H1 (cell line): ENCODE results near the gene SLX9. TPM values are rescaled to one million over a fixed set of nuclear protein-coding genes. Genes with fewer than 3 reads are reported as not detected.

ENCODE experiments used
- CTCF ChIA-PET: fragments of 300-600 bp; sonication (Branson Sonifier 250); formaldehyde crosslinking; loops from one replicate; lab custom pipeline; 2021; ENCODE audit not compliant: partially characterized antibody; lab: Charles Lee
- POLR2A ChIA-PET: fragments of 300-600 bp; sonication (Branson Sonifier 250); formaldehyde crosslinking; loops from one replicate; lab custom pipeline; 2021; ENCODE audit warnings: inconsistent platforms; ENCODE audit not compliant: partially characterized antibody; lab: Charles Lee
- DNase-seq, 2 experiments: peaks; one replicate each; pipeline versions ENCODE4 v3.0.0 to v3.0.0-alpha.2; 2010 to 2022; ENCODE audit warnings: low spot score in 2 of 2, low read depth in 1 of 2, mixed read lengths in 1 of 2
- FAIRE-seq: peaks from 2 replicates; lab custom pipeline; 2011; peaks lifted over from hg19 to GRCh38; lab: Jason Lieb, UNC
- H2AFZ ChIP-seq: 2 replicates; pipeline ENCODE4 v1.8.1; 2012; ENCODE audit warnings: low read length, inconsistent platforms
- H2AK5ac ChIP-seq: 2 replicates; pipeline ENCODE4 v1.6.1; 2013; ENCODE audit warnings: low read depth, low read length
- H2BK120ac ChIP-seq: replicated peaks from 2 replicates; pipeline ENCODE3; 2013; ENCODE audit warnings: low read depth, low read length, inconsistent platforms
- H2BK12ac ChIP-seq: 2 replicates; pipeline ENCODE4 v1.6.1; 2013; ENCODE audit warnings: low read depth, low read length
- H2BK15ac ChIP-seq: 2 replicates; pipeline ENCODE4 v1.6.1; 2013; ENCODE audit warnings: low read length
- H2BK20ac ChIP-seq: 2 replicates; pipeline ENCODE4 v1.6.1; 2013; ENCODE audit warnings: low read length
- H2BK5ac ChIP-seq: 2 replicates; pipeline ENCODE4 v1.6.1; 2013; ENCODE audit warnings: low read depth, low read length
- H3K14ac ChIP-seq: 2 replicates; pipeline ENCODE4 v1.6.1; 2013; ENCODE audit warnings: inconsistent platforms; ENCODE audit not compliant: insufficient read length
- H3K18ac ChIP-seq: 2 replicates; pipeline ENCODE4 v1.6.1; 2013; ENCODE audit warnings: low read length; ENCODE audit errors: extremely low read depth
- H3K23ac ChIP-seq: 2 replicates; pipeline ENCODE4 v1.6.1; 2013; ENCODE audit warnings: inconsistent platforms; ENCODE audit not compliant: insufficient read length
- H3K23me2 ChIP-seq: 2 replicates; pipeline ENCODE4 v1.6.1; 2013; ENCODE audit warnings: low read depth, low read length
- H3K27ac ChIP-seq: 2 replicates; pipeline ENCODE4 v1.6.1; 2011; ENCODE audit warnings: low read depth, low read length, inconsistent platforms
- H3K27me3 ChIP-seq, 4 experiments: replicated peaks in 1 of 4; 1 replicate in 1 of 4; 2 replicates in 3 of 4; pipeline versions ENCODE4 v1.6.1 to v1.8.1; 2011 to 2013; ENCODE audit warnings: low read length in 3 of 4, mild to moderate bottlenecking in 3 of 4, inconsistent platforms in 2 of 4, mixed read lengths in 2 of 4, moderate library complexity in 1 of 4; ENCODE audit not compliant: control insufficient read depth in 3 of 4, insufficient read depth in 3 of 4; ENCODE audit errors: extremely low read depth in 1 of 4
- H3K36me3 ChIP-seq, 4 experiments: 2 replicates each; pipeline versions ENCODE4 v1.6.1 to v1.8.1; 2011 to 2013; ENCODE audit warnings: mild to moderate bottlenecking in 4 of 4, low read length in 3 of 4, moderate library complexity in 2 of 4, control low read depth in 1 of 4, inconsistent platforms in 1 of 4; ENCODE audit not compliant: insufficient read depth in 4 of 4, control insufficient read depth in 2 of 4
- H3K4ac ChIP-seq: replicated peaks from 2 replicates; pipeline ENCODE3; 2013; ENCODE audit warnings: low read length, low read depth, mixed read lengths, inconsistent platforms; ENCODE audit not compliant: insufficient read length
- H3K4me1 ChIP-seq, 4 experiments: replicated peaks in 1 of 4; 1 replicate in 1 of 4; 2 replicates in 3 of 4; pipeline versions ENCODE4 v1.6.1 to v1.8.1; 2011 to 2013; ENCODE audit warnings: low read length in 3 of 4, inconsistent platforms in 2 of 4, mixed read lengths in 1 of 4; ENCODE audit not compliant: insufficient read depth in 4 of 4, control insufficient read depth in 3 of 4
- H3K4me2 ChIP-seq, 2 experiments: 2 replicates each; pipeline versions ENCODE4 v1.6.1 to v1.8.1; 2011 to 2013; ENCODE audit warnings: low read depth in 2 of 2, low read length in 2 of 2, control low read depth in 1 of 2, inconsistent platforms in 1 of 2, mild to moderate bottlenecking in 1 of 2; ENCODE audit not compliant: insufficient read depth in 1 of 2
- H3K4me3 ChIP-seq, 4 experiments: fragments of 200-600, 300-600 bp in 1 of 4; sonication (generic), shearing (Covaris generic), sonication (Bioruptor Twin) in 1 of 4; 2 replicates each; pipeline versions ENCODE4 v1.5.1 to v1.8.1; 2011 to 2016; ENCODE audit warnings: low read length in 4 of 4, low read depth in 3 of 4, control low read depth in 2 of 4, inconsistent platforms in 2 of 4, mild to moderate bottlenecking in 2 of 4, mixed read lengths in 1 of 4, moderate library complexity in 1 of 4; ENCODE audit not compliant: insufficient read depth in 2 of 4; ENCODE audit errors: extremely low read depth in 1 of 4
- H3K56ac ChIP-seq: replicated peaks from 2 replicates; pipeline ENCODE3; 2013; ENCODE audit warnings: low read depth, mild to moderate bottlenecking, mixed read lengths, low read length, inconsistent platforms; ENCODE audit not compliant: insufficient read length
- H3K79me1 ChIP-seq: 2 replicates; pipeline ENCODE4 v1.6.1; 2013; ENCODE audit warnings: low read depth, low read length, control low read depth
- H3K79me2 ChIP-seq, 2 experiments: 2 replicates each; pipeline versions ENCODE4 v1.6.1 to v1.8.1; 2012 to 2013; ENCODE audit warnings: low read length in 2 of 2, mild to moderate bottlenecking in 2 of 2, inconsistent platforms in 1 of 2; ENCODE audit not compliant: insufficient read depth in 2 of 2, control insufficient read depth in 1 of 2
- H3K9ac ChIP-seq, 4 experiments: replicated peaks in 1 of 4; 1 replicate in 1 of 4; 2 replicates in 3 of 4; pipeline versions ENCODE4 v1.6.1 to v1.8.1; 2011 to 2013; ENCODE audit warnings: low read depth in 3 of 4, low read length in 3 of 4, control low read depth in 2 of 4, mild to moderate bottlenecking in 2 of 4, moderate library complexity in 2 of 4, inconsistent platforms in 1 of 4; ENCODE audit errors: extremely low read depth in 1 of 4
- H3K9me3 ChIP-seq, 2 experiments: 2 replicates each; pipeline versions ENCODE4 v1.6.1 to v1.8.1; 2012 to 2013; ENCODE audit warnings: mild to moderate bottlenecking in 2 of 2, moderate library complexity in 2 of 2, control low read depth in 1 of 2, inconsistent platforms in 1 of 2, low read depth in 1 of 2, low read length in 1 of 2, mixed read lengths in 1 of 2; ENCODE audit not compliant: insufficient read depth in 2 of 2
- H4K20me1 ChIP-seq, 2 experiments: replicated peaks in 1 of 2; 2 replicates each; pipeline versions ENCODE3 to v1.8.1; 2011 to 2013; ENCODE audit warnings: inconsistent platforms in 2 of 2, low read length in 2 of 2, mild to moderate bottlenecking in 1 of 2; ENCODE audit not compliant: insufficient read depth in 2 of 2, control insufficient read depth in 1 of 2
- H4K5ac ChIP-seq: 2 replicates; pipeline ENCODE4 v1.6.1; 2013; ENCODE audit warnings: low read length, low read depth, mixed read lengths, inconsistent platforms; ENCODE audit not compliant: insufficient read length
- H4K8ac ChIP-seq: 2 replicates; pipeline ENCODE4 v1.8.0; 2013; ENCODE audit warnings: mild to moderate bottlenecking, moderate library complexity, low read length, inconsistent platforms; ENCODE audit not compliant: insufficient read depth; ENCODE audit errors: extremely low read depth
- H4K91ac ChIP-seq: replicated peaks from 2 replicates; pipeline ENCODE3; 2013; ENCODE audit warnings: low read length, mixed read lengths, inconsistent platforms; ENCODE audit not compliant: insufficient read length
- EGR1 ChIP-seq: IDR thresholded peaks from 2 replicates; pipeline ENCODE4 v1.6.1; 2011; ENCODE audit warnings: low read depth, low read length, borderline replicate concordance
- EP300 ChIP-seq, 2 experiments: IDR thresholded peaks; 1 replicate in 1 of 2; 2 replicates in 1 of 2; pipeline ENCODE4 v1.6.1; 2011 to 2012; ENCODE audit warnings: low read depth in 2 of 2, low read length in 2 of 2, mild to moderate bottlenecking in 2 of 2, borderline replicate concordance in 1 of 2, inconsistent platforms in 1 of 2, moderate library complexity in 1 of 2
- EZH2 ChIP-seq: fragments of 200-600 bp; sonication (generic); IDR thresholded peaks from 2 replicates; pipeline ENCODE4 v1.7.1; 2012; ENCODE audit warnings: low read depth, mild to moderate bottlenecking, moderate library complexity, low read length, inconsistent platforms; ENCODE audit not compliant: severe bottlenecking
- FOSL1 ChIP-seq: IDR thresholded peaks from 2 replicates; pipeline ENCODE4 v1.6.1; 2011; ENCODE audit warnings: mild to moderate bottlenecking, low read depth, low read length, moderate library complexity; ENCODE audit not compliant: insufficient read depth
- GTF2F1 ChIP-seq: IDR thresholded peaks from 2 replicates; pipeline ENCODE4 v1.6.1; 2012; ENCODE audit warnings: low read depth, low read length, improper control_type of control experiment, borderline replicate concordance
- JUN ChIP-seq: IDR thresholded peaks from 2 replicates; pipeline ENCODE4 v1.6.1; 2011; ENCODE audit warnings: low read depth, mild to moderate bottlenecking, improper control_type of control experiment, low read length
- KDM4A ChIP-seq: IDR thresholded peaks from one replicate; pipeline ENCODE4 v1.7.1; 2012; ENCODE audit warnings: low read depth, mild to moderate bottlenecking, moderate library complexity, low read length, inconsistent platforms; ENCODE audit not compliant: severe bottlenecking
- NANOG ChIP-seq: IDR thresholded peaks from 2 replicates; pipeline ENCODE4 v1.6.1; 2011; ENCODE audit warnings: low read length, low read depth, mild to moderate bottlenecking, inconsistent platforms; ENCODE audit not compliant: insufficient read depth, poor library complexity, severe bottlenecking
- POLR2AphosphoS5 ChIP-seq: IDR thresholded peaks from 2 replicates; pipeline ENCODE4 v1.6.1; 2011; ENCODE audit warnings: low read depth, low read length
- RXRA ChIP-seq: IDR thresholded peaks from 2 replicates; pipeline ENCODE4 v1.6.1; 2011; ENCODE audit warnings: low read depth, mild to moderate bottlenecking, low read length, moderate library complexity; ENCODE audit not compliant: insufficient read depth
- TAF1 ChIP-seq: IDR thresholded peaks from 2 replicates; pipeline ENCODE4 v1.6.1; 2011; ENCODE audit warnings: mild to moderate bottlenecking, low read depth, low read length
- TBP ChIP-seq: IDR thresholded peaks from 2 replicates; pipeline ENCODE4 v1.6.1; 2011; ENCODE audit warnings: low read depth, low read length, improper control_type of control experiment
- TEAD4 ChIP-seq: IDR thresholded peaks from 2 replicates; pipeline ENCODE4 v1.6.1; 2012; ENCODE audit warnings: low read depth, low read length, inconsistent platforms, mixed read lengths
- WGBS, 2 experiments: shearing (Covaris generic) in 1 of 2; methylation state at CpG; one replicate each; pipeline versions ENCODE4 v1.1.6 to v1.1.7; 2013 to 2015; ENCODE audit warnings: low lambda C conversion rate in 2 of 2, mixed read lengths in 2 of 2, inconsistent platforms in 1 of 2, low coverage in 1 of 2, missing lambda C conversion rate in 1 of 2; ENCODE audit not compliant: insufficient replicate concordance in 2 of 2, insufficient coverage in 1 of 2, insufficient read length in 1 of 2; ENCODE audit errors: extremely low coverage in 1 of 2, missing lambda C conversion rate in 1 of 2; 5-methylcytosine and 5-hydroxymethylcytosine counted together
- polyA plus RNA-seq, 7 experiments: library from polyadenylated mRNA; depleted of rRNA in 3 of 7; stranded (reverse) in 5 of 7; unstranded in 2 of 7; fragments of >200 nt in 5 of 7; fragments of 200-250 nt in 2 of 7; gene quantifications; 1 replicate in 5 of 7; 2 replicates in 1 of 7; 4 replicates in 1 of 7; pipeline versions ENCODE4 v1.2.1 to v1.2.3, GENCODE V29; 2011 to 2013; ENCODE audit warnings: missing spikeins in 2 of 7, mixed read lengths in 2 of 7
- total RNA-seq: library from RNA; stranded (reverse); fragmentation: NEBNext Ultra II Directional; extraction: Animal tissue kit (Norgen Biotek cat#: 25700); gene quantifications from 2 replicates; pipeline ENCODE4 v1.2.1, GENCODE V29; 2021

SLX9 gene
- total and polyA plus RNA-seq, 2 of the 8 experiments (the other 6 are each of a cell fraction or from before 2014, with no cell fraction given), result 17.7 to 57.3 TPM

- Histone ChIP-seq H2AFZ (no peak overlapping the region), H3K79me2 (no peaks in the 10 kb centered on the region), H3K79me1 (no peaks in the 10 kb centered on the region), H4K5ac (no peak overlapping the region), H3K18ac (no peak overlapping the region), H4K20me1 (peaks cover 0 to 13% of the 10 kb centered on the region in 2 experiments), H3K9me3 (no peaks in the 10 kb centered on the region; a peak in 1 of 4 replicates), H4K8ac (no peak overlapping the region; the same call in 1 of the 2 replicates), H2AK5ac (no peak overlapping the region), H3K4me3 (no peak overlapping the region), H3K23ac (no peak overlapping the region), H3K23me2 (peaks cover 6% of the 10 kb centered on the region; the same call in 1 of the 2 replicates), H2BK12ac (no peak overlapping the region), H3K9ac (no peak overlapping the region), H4K91ac (no peak overlapping the region), H3K27me3 (no peaks in the 10 kb centered on the region), H3K27ac (no peak overlapping the region), H3K4me1 (peaks cover 0 to 4% (median 2%) of the 10 kb centered on the region in 4 experiments; a peak in 2 of 7 replicates), H3K56ac (no peak overlapping the region), H3K4me2 (no peak overlapping the region), H2BK5ac (no peak overlapping the region), H3K14ac (no peak overlapping the region), H2BK120ac (no peak overlapping the region), H2BK20ac (no peak overlapping the region), H2BK15ac (no peak overlapping the region), H3K4ac (no peak overlapping the region), H3K36me3 (no peaks in the 10 kb centered on the region; a peak in 1 of 8 replicates)
- FAIRE-seq, result no peak
- CTCF ChIA-PET, result no interaction called here
- no peak for DNase-seq
- POLR2A ChIA-PET, result no interaction called here
- WGBS, 2 experiments, result 93% methylated on average over 27 of the region's 37 CpGs; no CpG with 5 or more reads in 1 of the 2 experiments
- no peak for TF ChIP-seq TAF1
- no peak for TF ChIP-seq POLR2AphosphoS5
- TF ChIP-seq NANOG, result no peak
- TF ChIP-seq EGR1, result no peak
- no peak for TF ChIP-seq TEAD4
- TF ChIP-seq RXRA, result no peak
- TF ChIP-seq KDM4A, result no peak
- TF ChIP-seq EZH2, result no peak
- no peak for TF ChIP-seq EP300 (IDR thresholded peaks at IDR 0.05; ENCODE audit: borderline replicate concordance in 1 of 2, low read depth in 2 of 2, low read length in 2 of 2)
- no peak for TF ChIP-seq JUN
- TF ChIP-seq TBP, result no peak
- no peak for TF ChIP-seq FOSL1
- TF ChIP-seq GTF2F1, result no peak
Measured at GRCh38 chr21:44899768-44900558, 39.9 kb upstream of the SLX9 start.
